ENCODE data around the gene SCARB1.

The SCARB1 gene

DNA sequence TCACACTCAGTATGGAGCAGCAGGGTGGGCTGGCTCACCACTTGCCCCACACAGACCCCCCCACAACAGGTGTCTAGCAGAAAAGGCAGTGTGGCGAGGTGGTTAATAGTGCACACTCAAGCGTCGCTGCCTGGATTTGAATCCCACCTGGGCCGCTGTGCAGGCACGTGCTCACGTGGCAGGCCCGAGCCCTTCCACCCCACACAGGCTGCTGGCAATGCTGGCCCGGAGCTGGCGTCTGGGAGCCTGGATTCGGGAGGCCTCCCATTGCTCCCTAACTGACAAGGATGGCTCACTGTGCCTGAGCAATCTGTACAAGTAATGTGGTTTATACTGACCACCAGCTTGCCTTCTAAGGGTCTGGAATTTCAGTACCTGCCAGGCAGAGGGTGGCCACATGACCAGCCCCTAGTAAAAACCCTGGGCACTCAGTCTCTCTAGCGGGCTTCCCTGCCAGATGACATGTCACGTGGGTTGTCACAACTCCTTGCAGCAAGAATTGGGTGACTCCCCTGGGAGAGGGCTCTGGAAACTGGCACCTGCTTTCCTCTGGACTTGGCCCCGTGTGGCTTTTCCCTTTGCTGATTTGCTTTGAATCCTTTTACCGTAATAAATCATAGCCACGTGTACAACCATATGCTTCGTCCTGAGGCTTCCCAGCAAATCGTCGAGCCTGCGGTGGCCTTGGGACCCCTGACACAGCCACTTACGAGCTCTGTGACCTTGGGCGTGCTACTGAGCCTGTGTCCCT lies 72.8 kb downstream of the SCARB1 start:
- no peak for DNase-seq

DNA sequence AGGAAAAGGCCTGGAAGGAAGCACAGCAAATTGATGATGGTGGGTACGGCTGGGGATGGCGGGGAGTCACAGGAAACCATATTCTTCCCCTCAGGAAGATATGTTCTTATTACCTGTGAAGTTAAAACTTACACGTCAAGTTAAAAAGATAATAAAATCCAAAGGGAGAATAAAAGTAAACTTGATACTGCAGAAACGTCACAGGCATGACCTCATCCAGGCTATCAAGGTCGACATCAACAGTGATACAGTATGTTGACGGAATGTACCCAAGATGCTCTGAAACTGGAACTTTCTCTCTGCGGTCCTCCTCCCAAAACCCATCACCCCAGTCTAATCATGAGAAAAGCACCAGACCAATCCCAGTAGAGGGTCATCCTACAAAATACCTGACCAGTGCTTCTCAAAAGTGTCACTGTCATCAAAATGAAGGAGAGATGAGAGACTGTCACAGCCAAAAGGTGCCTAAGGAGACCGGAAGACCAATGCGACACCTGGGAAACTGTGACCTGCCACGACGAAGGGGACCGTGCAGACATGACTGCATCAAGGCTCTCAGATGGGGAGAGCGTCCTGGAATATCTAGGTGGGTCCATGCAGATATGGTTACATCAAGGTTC lies 74.6 kb downstream of the SCARB1 start:
- DNase-seq: no peak

DNA sequence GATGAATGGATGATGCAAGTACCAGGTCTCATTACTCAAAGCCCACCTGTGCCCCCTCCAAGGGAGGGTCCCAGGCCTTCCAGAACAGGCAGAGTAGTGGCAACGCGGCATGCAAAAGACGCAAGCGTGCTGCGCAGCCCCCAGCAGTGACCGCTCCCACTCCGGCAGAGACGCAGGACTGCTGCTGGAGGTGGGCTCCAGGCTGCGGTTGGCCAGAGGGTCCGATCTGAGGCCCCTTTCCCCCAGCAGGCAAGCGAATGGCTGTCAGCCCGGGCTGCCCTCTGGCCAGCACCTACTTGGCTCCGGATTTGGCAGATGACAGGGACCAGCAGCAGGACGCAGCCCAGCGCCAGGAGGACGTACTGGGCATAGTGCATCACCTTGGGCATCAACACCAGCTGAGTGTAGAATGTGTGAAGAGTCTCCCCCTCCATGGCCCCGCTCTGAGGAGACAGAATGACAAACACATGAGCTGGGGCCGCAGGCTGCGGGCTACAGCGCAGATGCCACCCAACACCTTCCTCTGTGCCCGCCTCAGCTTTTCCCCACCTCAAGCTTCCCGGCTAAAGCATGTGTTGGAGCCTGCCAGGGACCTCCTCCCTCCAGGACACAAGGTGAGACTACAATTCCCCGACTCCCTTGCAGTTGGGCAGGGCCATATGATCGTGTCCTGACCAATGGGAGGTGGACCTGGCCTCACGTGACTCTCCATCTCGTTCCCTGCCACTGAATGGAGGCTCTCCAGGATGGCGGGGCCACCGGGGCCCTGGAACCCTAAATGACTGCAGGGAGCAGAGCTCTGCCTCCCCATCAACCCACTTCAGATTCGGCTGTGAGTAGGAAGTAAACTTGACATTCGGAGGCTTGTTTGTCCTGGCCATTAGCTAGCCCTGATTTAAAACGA lies 77.4 kb downstream of the SCARB1 start:
- DNase-seq: no peak

GRCh38 chr12:124784871-124785572 lies 78.6 kb downstream of the SCARB1 start:
- DNase-seq: no peak

GRCh38 chr12:124783087-124783486 lies 80.6 kb downstream of the SCARB1 start:
- DNase-seq: no peak

- DNase-seq: no peak
Observed at GRCh38 chr12:124782132-124782531, 81.5 kb downstream of the SCARB1 start.

- DNase-seq: no peak
Observed at GRCh38 chr12:124780752-124781685, 82.6 kb downstream of the SCARB1 start.

GRCh38 chr12:124780336-124780735 lies 83.3 kb downstream of the SCARB1 start:
- no peak for DNase-seq

DNA sequence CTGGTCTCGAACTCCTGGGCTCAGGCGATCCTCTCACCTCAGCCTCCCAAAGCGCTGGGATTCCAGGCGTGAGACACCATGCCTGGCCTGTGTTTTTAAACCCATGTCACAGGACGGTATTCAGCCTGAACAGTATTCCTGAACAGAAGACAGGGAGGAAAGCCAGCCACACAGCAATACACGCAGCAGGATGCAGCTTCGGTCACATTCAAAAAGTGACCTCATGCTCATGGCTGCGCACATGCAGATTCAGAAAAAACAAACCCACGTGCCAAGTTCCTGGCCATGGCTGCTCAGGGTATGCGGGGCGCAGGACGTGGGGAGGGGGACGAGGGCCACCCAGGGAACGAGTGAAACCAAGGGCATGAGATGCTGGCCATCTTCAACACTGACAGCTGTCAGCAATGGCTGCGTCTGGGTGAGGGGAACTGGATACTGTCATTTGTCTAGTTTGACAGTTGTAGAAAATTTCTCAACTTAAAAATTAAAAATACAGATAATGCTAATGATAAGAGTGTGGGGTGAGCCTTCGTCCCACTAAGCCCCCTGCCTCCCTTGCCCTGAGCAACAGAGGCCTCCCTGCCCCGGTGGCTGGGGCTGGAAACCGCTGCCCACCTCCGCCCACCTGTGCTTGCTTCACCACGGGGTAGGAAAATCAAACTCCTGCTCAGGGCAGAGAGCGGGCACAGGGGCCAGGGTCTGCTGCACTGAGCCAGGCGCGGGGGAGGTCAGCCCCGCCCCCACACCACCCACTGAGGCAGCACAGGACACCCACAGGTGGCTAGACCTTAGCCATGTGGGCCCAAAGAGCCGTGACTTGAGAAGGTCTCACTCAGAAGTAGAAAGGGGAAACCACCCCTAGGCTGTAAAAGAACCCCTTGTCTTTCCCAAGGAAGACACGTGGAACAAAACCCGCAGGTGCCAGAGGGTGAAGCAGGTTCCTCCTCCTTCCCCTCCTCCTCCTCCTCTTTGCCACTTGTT lies 84.2 kb downstream of the SCARB1 start:
- no peak for DNase-seq

- no peak for DNase-seq
Observed at GRCh38 chr12:124778411-124778810, 85.3 kb downstream of the SCARB1 start.

GRCh38 chr12:124777399-124778372 lies 86.0 kb downstream of the SCARB1 start:
- DNase-seq: no peak

DNA sequence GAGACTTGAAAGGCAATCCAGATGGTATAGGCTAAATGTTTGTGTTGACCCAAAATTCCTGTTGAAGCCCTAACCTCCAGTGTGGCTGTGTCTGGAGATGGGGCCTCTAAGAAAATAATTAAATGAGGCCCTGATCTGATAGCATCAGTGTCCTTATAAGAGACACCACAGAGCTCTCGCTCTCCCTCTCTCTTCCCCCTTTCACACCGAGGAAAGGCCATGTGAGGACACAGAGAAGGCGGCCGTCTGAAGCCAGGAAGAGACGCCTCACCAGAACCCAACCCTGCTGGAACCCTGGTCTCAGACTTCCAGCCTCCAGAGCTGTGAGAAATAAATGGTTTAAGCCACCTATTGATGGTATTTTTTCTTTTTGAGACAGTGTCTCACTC lies 87.5 kb downstream of the SCARB1 start:
- no peak for DNase-seq

GRCh38 chr12:124774462-124775167 lies 89.0 kb downstream of the SCARB1 start:
- DNase-seq: peak; percentile 39

GRCh38 chr12:124774054-124774461 lies 89.6 kb downstream of the SCARB1 start:
- no peak for DNase-seq

- no peak for DNase-seq
Observed at GRCh38 chr12:124772289-124773170, 91.1 kb downstream of the SCARB1 start.

GRCh38 chr12:124771462-124772288 lies 92.0 kb downstream of the SCARB1 start:
- peak; percentile 87 for DNase-seq

GRCh38 chr12:124770728-124771127 lies 92.9 kb downstream of the SCARB1 start:
- DNase-seq: no peak

Data from activated CD8-positive, alpha-beta memory T cell treated with anti-CD3 and anti-CD28 coated beads, Interleukin-2, amount 50 U/mL, for 4 hours (primary cell).